Keratinocyte (primary cell): ENCODE results near the gene ROMO1. TPM values are rescaled to one million over a fixed set of nuclear protein-coding genes. Genes with fewer than 3 reads are reported as not detected.

Experiments used
- DNase-seq: peaks from one replicate; pipeline ENCODE4 v3.0.0-alpha.2; 2011; ENCODE audit warnings: low read depth, missing footprints, low spot score
- FAIRE-seq: peaks from 2 replicates; lab custom pipeline; 2011; peaks lifted over from hg19 to GRCh38; lab: Jason Lieb, UNC
- H2AFZ ChIP-seq: 2 replicates; pipeline ENCODE4 v1.6.0; 2012; ENCODE audit warnings: low read length, control low read depth, inconsistent platforms; ENCODE audit not compliant: control insufficient read depth
- H3K27ac ChIP-seq: 2 replicates; pipeline ENCODE4 v1.5.1; 2011; ENCODE audit warnings: low read length; ENCODE audit not compliant: control insufficient read depth, insufficient read depth
- H3K27me3 ChIP-seq: 3 replicates; pipeline ENCODE4 v1.6.0; 2011; ENCODE audit warnings: low read length; ENCODE audit not compliant: control insufficient read depth, insufficient read depth; ENCODE audit errors: extremely low read depth
- H3K36me3 ChIP-seq, 2 experiments: 2 replicates in 1 of 2; 3 replicates in 1 of 2; pipeline ENCODE4 v1.5.1; 2011; ENCODE audit warnings: low read length in 2 of 2, mild to moderate bottlenecking in 1 of 2; ENCODE audit not compliant: control insufficient read depth in 2 of 2, insufficient read depth in 2 of 2; ENCODE audit errors: extremely low read depth in 1 of 2
- H3K4me1 ChIP-seq: 3 replicates; pipeline ENCODE4 v1.5.1; 2011; ENCODE audit warnings: low read length; ENCODE audit not compliant: control insufficient read depth, insufficient read depth; ENCODE audit errors: extremely low read depth
- H3K4me2 ChIP-seq: 3 replicates; pipeline ENCODE4 v1.6.0; 2011; ENCODE audit warnings: low read depth, low read length; ENCODE audit not compliant: control insufficient read depth, insufficient read depth; ENCODE audit errors: extremely low read depth
- H3K4me3 ChIP-seq, 3 experiments: fragments of 200-600 bp in 1 of 3; sonication (generic) in 1 of 3; 2 replicates in 2 of 3; 3 replicates in 1 of 3; pipeline ENCODE4 v1.5.1; 2011 to 2016; ENCODE audit warnings: low read length in 3 of 3, mild to moderate bottlenecking in 3 of 3, control low read depth in 2 of 3, inconsistent platforms in 1 of 3, low read depth in 1 of 3, mixed read lengths in 1 of 3, mixed run types in 1 of 3, moderate library complexity in 1 of 3; ENCODE audit not compliant: control insufficient read depth in 2 of 3, insufficient read depth in 2 of 3; ENCODE audit errors: extremely low read depth in 1 of 3
- H3K79me2 ChIP-seq: 2 replicates; pipeline ENCODE4 v1.6.0; 2012; ENCODE audit warnings: low read length; ENCODE audit not compliant: control insufficient read depth, insufficient read depth
- H3K9ac ChIP-seq: 3 replicates; pipeline ENCODE4 v1.6.0; 2011; ENCODE audit warnings: low read length; ENCODE audit not compliant: control insufficient read depth, insufficient read depth; ENCODE audit errors: extremely low read depth
- H3K9me1 ChIP-seq: 3 replicates; pipeline ENCODE4 v1.6.0; 2011; ENCODE audit warnings: low read length; ENCODE audit not compliant: control insufficient read depth, insufficient read depth; ENCODE audit errors: extremely low read depth
- H3K9me3 ChIP-seq: 2 replicates; pipeline ENCODE4 v1.5.1; 2012; ENCODE audit warnings: low read depth, low read length; ENCODE audit not compliant: control insufficient read depth
- H4K20me1 ChIP-seq: 3 replicates; pipeline ENCODE4 v1.6.0; 2011; ENCODE audit warnings: low read length; ENCODE audit not compliant: control insufficient read depth, insufficient read depth; ENCODE audit errors: extremely low read depth
- CTCF ChIP-seq, 3 experiments: IDR thresholded peaks in 1 of 3; conservative IDR thresholded peaks in 1 of 3; optimal IDR thresholded peaks in 1 of 3; 2 replicates in 2 of 3; 3 replicates in 1 of 3; pipeline versions ENCODE3 to v1.5.1; 2011; ENCODE audit warnings: low read length in 3 of 3, mild to moderate bottlenecking in 3 of 3, moderate library complexity in 2 of 3, control low read depth in 1 of 3, inconsistent platforms in 1 of 3; ENCODE audit not compliant: insufficient read depth in 2 of 3; ENCODE audit errors: extremely low read depth in 1 of 3
- EZH2 ChIP-seq: IDR thresholded peaks from one replicate; pipeline ENCODE4 v1.6.1; 2012; ENCODE audit warnings: inconsistent platforms, mild to moderate bottlenecking, low read length, moderate library complexity
- dilution Hi-C: fragments of 300-500 bp; cut with MboI; formaldehyde crosslinking; loops from one replicate; pipeline ENCODE4 v1.7.0; 2020; ENCODE audit warnings: low sequenced_read_pairs; ENCODE audit not compliant: extremely low pct_ligation_motif_present
- polyA minus RNA-seq, 3 experiments: library from RNA; depleted of rRNA, polyadenylated mRNA; stranded (reverse); fragments of >200 nt; gene quantifications; 1 replicate in 1 of 3; 2 replicates in 1 of 3; 3 replicates in 1 of 3; pipeline ENCODE4 v1.2.3, GENCODE V29; 2011
- polyA plus RNA-seq, 5 experiments: library from polyadenylated mRNA; depleted of rRNA in 3 of 5; stranded (reverse) in 3 of 5; stranded (forward) in 1 of 5; unstranded in 1 of 5; fragments of >200 nt; gene quantifications; 1 replicate in 1 of 5; 2 replicates in 3 of 5; 3 replicates in 1 of 5; pipeline versions ENCODE4 v1.2.1 to v1.2.3, GENCODE V29; 2011 to 2012; ENCODE audit warnings: missing spikeins in 2 of 5, low read depth in 1 of 5, low replicate concordance in 1 of 5

The ROMO1 gene
- polyA plus RNA-seq, result 195 to 348 TPM (median 302 TPM) in 3 replicates
- polyA plus RNA-seq (2011; ENCODE audit: low read depth), result 51.5 TPM
- 199 and 547 TPM in 2 replicates for polyA plus RNA-seq (2011; cell fraction: cytosol; rRNA removed)
- 135 and 162 TPM in 2 replicates for polyA plus RNA-seq (2011; cell fraction: nucleus; rRNA removed)
- 374 and 403 TPM in 2 replicates for polyA plus RNA-seq (2012; ENCODE audit: low replicate concordance)
- 26.7 to 84.6 TPM (median 43.0 TPM) in 3 replicates for polyA minus RNA-seq
- polyA minus RNA-seq (2011; cell fraction: cytosol; rRNA and poly(A)+ RNA removed), result 147 TPM
- 25.5 and 29.6 TPM in 2 replicates for polyA minus RNA-seq (2011; cell fraction: nucleus; rRNA and poly(A)+ RNA removed)

GRCh38 chr20:35699127-35699956, at the start of gene ROMO1, which contains the start of gene NFS1:
TSS of gene ROMO1 (plus strand) at chr20:35699405. CDS start at chr20:35699633, 228 bp downstream.
TSS of gene NFS1 (minus strand) at chr20:35699352. CDS start at chr20:35699288, 64 bp downstream.
- Histone ChIP-seq H3K79me2 (peaks cover 33% of the 10 kb centered on the region), H2AFZ (peak within 1 kb of the TSS; percentile 84)
- no peak for FAIRE-seq

GRCh38 chr20:35650632-35651031, 48.6 kb upstream of the ROMO1 start:
- peaks cover 94% of the 10 kb centered on the region for H3K79me2 ChIP-seq
- H3K36me3 ChIP-seq, result peaks cover 15 to 38% of the 10 kb centered on the region in 2 experiments
- no peaks in the 10 kb centered on the region for H3K9me1 ChIP-seq
- peaks cover 35% of the 10 kb centered on the region for H4K20me1 ChIP-seq
- H3K27ac ChIP-seq, result no peak overlapping the region
- no peak overlapping the region for H3K4me3 ChIP-seq
- TF ChIP-seq CTCF (optimal IDR thresholded peaks at IDR 0.05 in 1 of 3, IDR thresholded peaks at IDR 0.05 in 1 of 3, conservative IDR thresholded peaks at IDR 0.05 in 1 of 3; ENCODE audit: extremely low read depth in 1 of 3, insufficient read depth in 2 of 3, low read length in 3 of 3) (no peak), EZH2 (no peak)
- H3K4me2 ChIP-seq, result no peak overlapping the region
- DNase-seq (no peak), FAIRE-seq (no peak)
- peaks cover 2% of the 10 kb centered on the region for H3K4me1 ChIP-seq
- no peaks in the 10 kb centered on the region for H3K9me3 ChIP-seq
- no peak overlapping the region for H2AFZ ChIP-seq
- no peaks in the 10 kb centered on the region for H3K27me3 ChIP-seq
- no peak overlapping the region for H3K9ac ChIP-seq
- dilution Hi-C loops, result no loop called here

More at GRCh38 chr20:35699127-35699956, at the start of gene ROMO1, which contains the start of gene NFS1:
- H3K9me1 ChIP-seq, result no peaks in the 10 kb centered on the region
- no peak for DNase-seq
- H3K4me3 ChIP-seq, result peak within 1 kb of the TSS; percentile 78 to 90 (median 84)
- H3K36me3 ChIP-seq, result peaks cover 13 to 14% of the 10 kb centered on the region in 2 experiments
- no peaks in the 10 kb centered on the region for H3K27me3 ChIP-seq
- no peaks in the 10 kb centered on the region for H3K9me3 ChIP-seq
- peak within 1 kb of the TSS; percentile 98 for H3K9ac ChIP-seq
- peaks cover 17% of the 10 kb centered on the region for H3K4me1 ChIP-seq
- peak within 1 kb of the TSS; percentile 100 for H3K4me2 ChIP-seq
- peaks cover 3% of the 10 kb centered on the region for H4K20me1 ChIP-seq
- dilution Hi-C loops, result no loop called here
- TF ChIP-seq EZH2, result no peak
- peak in 2 of 3 experiments; percentile 7 to 50 for TF ChIP-seq CTCF (optimal IDR thresholded peaks at IDR 0.05 in 1 of 3, IDR thresholded peaks at IDR 0.05 in 1 of 3, conservative IDR thresholded peaks at IDR 0.05 in 1 of 3; ENCODE audit: extremely low read depth in 1 of 3, insufficient read depth in 2 of 3, low read length in 3 of 3)
- H3K27ac ChIP-seq, result peak within 1 kb of the TSS; percentile 88
